Activated CD8-positive, alpha-beta memory T cell treated with anti-CD3 and anti-CD28 coated beads, Interleukin-2, amount 50 U/mL, for 48 hours (primary cell): ENCODE data around the gene CCR9.

ENCODE experiments used
- DNase-seq: peaks from one replicate; pipeline ENCODE4 v3.0.0-alpha.2; 2020

CCR9 gene

GRCh38 chr3:45939341-45939771, 53.0 kb downstream of the CCR9 start:
- DNase-seq, result no peak

GRCh38 chr3:45940004-45940780, 53.8 kb downstream of the CCR9 start:
- no peak for DNase-seq

- no peak for DNase-seq
These were observed 54.5 kb downstream of the CCR9 start for GRCh38 chr3:45940781-45941365.

- no peak for DNase-seq
These were observed 55.9 kb downstream of the CCR9 start for GRCh38 chr3:45942051-45942825.

- DNase-seq, result no peak
These were observed 57.0 kb downstream of the CCR9 start, which contains the start of gene CXCR6 for GRCh38 chr3:45943207-45943846. CXCR6 (plus strand) TSS chr3:45943464; CDS start chr3:45946482, 3,018 bp downstream.

- DNase-seq, result no peak
These were observed 58.7 kb downstream of the CCR9 start for GRCh38 chr3:45944830-45945620.

- peak; percentile 44 for DNase-seq
These were observed 60.0 kb downstream of the CCR9 start for GRCh38 chr3:45946307-45946706.

- no peak for DNase-seq
These were observed 60.5 kb downstream of the CCR9 start for GRCh38 chr3:45946875-45947274.

GRCh38 chr3:45947361-45947760, 61.0 kb downstream of the CCR9 start:
- peak; percentile 26 for DNase-seq

GRCh38 chr3:45948311-45948781, 62.0 kb downstream of the CCR9 start:
- DNase-seq, result no peak

GRCh38 chr3:45948881-45949280, 62.5 kb downstream of the CCR9 start:
- no peak for DNase-seq

- no peak for DNase-seq
These were observed 63.1 kb downstream of the CCR9 start for GRCh38 chr3:45949432-45949831.

- peak; percentile 55 for DNase-seq
These were observed 63.8 kb downstream of the CCR9 start for GRCh38 chr3:45950131-45950530.

- DNase-seq, result peak; percentile 77
These were observed 64.6 kb downstream of the CCR9 start for GRCh38 chr3:45950686-45951600.

- DNase-seq, result no peak
These were observed 65.6 kb downstream of the CCR9 start for GRCh38 chr3:45951946-45952345.

GRCh38 chr3:45952456-45952855, 66.1 kb downstream of the CCR9 start:
- peak; percentile 41 for DNase-seq
